Measurements from ENCODE around the gene SLC9A9.

SLC9A9 gene

DNA sequence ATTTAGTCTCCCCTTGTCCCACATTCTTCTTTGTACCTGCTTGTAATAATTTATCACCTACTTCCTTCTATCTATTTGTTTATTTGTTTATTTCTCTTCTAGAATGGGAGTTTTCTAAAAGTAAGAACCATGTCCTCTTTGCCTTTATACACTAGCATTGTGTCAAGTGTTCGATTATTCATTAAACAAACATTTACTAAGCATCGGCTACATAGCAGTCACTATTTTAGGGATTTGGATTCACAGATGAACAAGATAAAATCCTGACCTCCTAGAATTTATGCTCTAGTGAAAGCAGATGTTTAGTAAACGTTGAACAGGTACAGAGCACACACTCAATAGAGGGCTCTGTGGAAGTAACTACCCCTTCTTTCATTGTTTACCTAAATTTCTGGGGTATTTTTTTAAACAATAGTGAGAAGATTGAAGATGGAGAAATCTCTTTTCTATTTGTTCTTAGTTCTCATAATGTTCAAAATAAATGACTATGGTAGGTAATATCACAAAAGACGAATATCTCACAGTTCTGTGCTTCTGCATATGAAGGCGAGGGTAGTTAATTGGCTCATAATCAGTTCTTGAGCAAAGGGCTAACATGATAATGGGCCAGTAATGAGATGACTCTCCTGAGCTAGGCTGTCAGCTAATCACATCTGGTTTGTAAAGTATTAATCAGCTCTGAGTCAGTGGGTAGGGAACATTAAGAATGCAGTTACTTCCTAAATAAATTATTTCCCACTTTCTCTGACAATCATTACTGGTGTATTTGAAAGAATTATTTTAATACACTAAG is 111.9 kb downstream of the SLC9A9 start:
- no peaks in the 10 kb centered on the region for H3K36me3 ChIP-seq (ENCODE audit: control insufficient read depth, insufficient read depth, low read length)
- no peaks in the 10 kb centered on the region for H3K27me3 ChIP-seq (ENCODE audit: control insufficient read depth, insufficient read depth, low read length)
- no peaks in the 10 kb centered on the region for H3K9me3 ChIP-seq (ENCODE audit: control insufficient read depth, low read length)
- H3K9ac ChIP-seq (ENCODE audit: low read length) = no peak overlapping the region
- no peaks in the 10 kb centered on the region for H3K4me1 ChIP-seq (ENCODE audit: control insufficient read depth, insufficient read depth, low read length)
- H3K4me3 ChIP-seq (ENCODE audit: low read length) = no peak overlapping the region

DNA sequence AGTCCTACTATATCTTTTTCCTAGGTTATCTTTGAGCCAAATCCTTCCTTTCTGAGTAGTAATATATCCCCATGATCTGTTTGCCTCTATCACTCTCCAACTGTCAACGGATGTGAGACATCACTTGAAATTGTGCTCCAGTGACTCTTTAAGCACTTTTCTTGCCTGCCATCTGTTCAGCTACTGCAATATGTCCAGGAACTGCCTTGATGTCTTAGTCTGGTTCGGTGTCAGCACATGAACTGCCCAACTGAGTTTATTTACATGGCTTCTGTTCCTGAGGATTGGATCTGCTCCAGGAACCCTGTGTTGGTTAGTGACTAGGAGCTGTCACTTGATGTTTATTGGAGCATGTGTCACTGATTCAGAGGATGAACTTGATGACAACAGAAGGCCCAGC is 116.5 kb downstream of the SLC9A9 start:
- H3K36me3 ChIP-seq (ENCODE audit: control insufficient read depth, insufficient read depth, low read length) = no peaks in the 10 kb centered on the region
- H3K27me3 ChIP-seq (ENCODE audit: control insufficient read depth, insufficient read depth, low read length) = no peaks in the 10 kb centered on the region
- no peak overlapping the region for H3K4me3 ChIP-seq (ENCODE audit: low read length)
- H3K9ac ChIP-seq (ENCODE audit: low read length) = no peak overlapping the region
- no peaks in the 10 kb centered on the region for H3K4me1 ChIP-seq (ENCODE audit: control insufficient read depth, insufficient read depth, low read length)
- no peaks in the 10 kb centered on the region for H3K9me3 ChIP-seq (ENCODE audit: control insufficient read depth, low read length)

DNA sequence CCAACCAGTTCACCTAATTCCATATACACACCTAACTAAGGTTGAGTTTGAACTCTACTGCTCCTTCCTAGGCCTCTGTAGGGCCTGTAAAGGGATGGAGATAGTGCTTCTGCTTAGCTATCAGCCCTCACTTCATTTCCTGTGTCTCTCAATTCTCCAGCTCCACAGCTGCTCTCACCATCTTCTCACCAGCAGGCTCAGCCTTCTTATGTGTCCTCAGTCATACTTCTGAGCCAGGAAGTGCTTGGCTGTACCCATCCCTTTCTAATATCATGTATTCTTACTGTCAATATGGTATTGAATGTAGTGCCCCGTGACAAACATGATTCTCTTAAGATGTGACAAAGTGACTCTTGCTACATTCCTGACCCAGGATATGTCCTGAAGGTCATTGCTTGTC is 116.9 kb downstream of the SLC9A9 start:
- Histone ChIP-seq H3K9me3 (ENCODE audit: control insufficient read depth, low read length) (no peaks in the 10 kb centered on the region), H3K4me3 (ENCODE audit: low read length) (no peak overlapping the region), H3K36me3 (ENCODE audit: control insufficient read depth, insufficient read depth, low read length) (no peaks in the 10 kb centered on the region), H3K27me3 (ENCODE audit: control insufficient read depth, insufficient read depth, low read length) (no peaks in the 10 kb centered on the region), H3K9ac (ENCODE audit: low read length) (no peak overlapping the region), H3K4me1 (ENCODE audit: control insufficient read depth, insufficient read depth, low read length) (no peaks in the 10 kb centered on the region)

DNA sequence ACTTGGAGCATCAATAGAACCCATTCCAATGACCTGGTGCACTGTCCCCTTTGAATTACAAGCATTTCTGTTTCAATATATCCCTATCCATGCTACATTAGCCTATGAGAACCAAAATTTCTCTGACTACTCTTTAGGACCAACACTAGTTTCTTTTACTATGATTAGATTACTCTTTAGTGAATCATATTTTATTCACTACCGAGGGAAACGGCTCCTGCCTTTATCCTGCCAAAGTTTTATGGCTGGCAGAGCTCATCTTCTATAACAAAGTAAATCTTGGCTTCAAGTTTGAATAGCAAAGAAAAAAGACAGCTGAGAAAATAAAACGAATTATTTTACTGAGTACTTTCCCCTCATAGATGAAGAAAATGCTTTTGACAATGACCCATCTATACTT is 120.9 kb downstream of the SLC9A9 start:
- H3K4me1 ChIP-seq (ENCODE audit: control insufficient read depth, insufficient read depth, low read length) = no peaks in the 10 kb centered on the region
- no peaks in the 10 kb centered on the region for H3K27me3 ChIP-seq (ENCODE audit: control insufficient read depth, insufficient read depth, low read length)
- H3K9ac ChIP-seq (ENCODE audit: low read length) = no peak overlapping the region
- H3K36me3 ChIP-seq (ENCODE audit: control insufficient read depth, insufficient read depth, low read length) = no peaks in the 10 kb centered on the region
- H3K9me3 ChIP-seq (ENCODE audit: control insufficient read depth, low read length) = no peaks in the 10 kb centered on the region
- H3K4me3 ChIP-seq (ENCODE audit: low read length) = no peak overlapping the region

DNA sequence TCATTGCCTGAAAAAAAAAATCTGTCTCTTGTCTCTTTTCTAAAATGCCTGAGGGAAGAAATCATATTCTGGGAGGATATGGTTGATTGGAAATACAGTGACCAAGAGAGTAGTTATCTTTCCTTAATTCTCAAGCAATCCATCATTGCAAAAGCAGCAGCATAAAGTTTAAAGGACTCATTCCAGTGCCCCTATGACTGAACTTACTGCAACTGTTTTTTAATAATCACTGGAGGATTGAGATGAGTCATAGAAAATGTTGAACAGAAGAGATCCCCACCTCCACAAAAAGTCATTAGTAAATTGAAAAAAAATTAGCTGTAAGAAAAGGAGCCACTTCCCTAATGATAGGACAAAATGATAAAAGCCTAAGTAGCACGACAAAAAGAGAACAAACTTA is 121.5 kb downstream of the SLC9A9 start:
- no peaks in the 10 kb centered on the region for H3K36me3 ChIP-seq (ENCODE audit: control insufficient read depth, insufficient read depth, low read length)
- no peak overlapping the region for H3K4me3 ChIP-seq (ENCODE audit: low read length)
- no peaks in the 10 kb centered on the region for H3K4me1 ChIP-seq (ENCODE audit: control insufficient read depth, insufficient read depth, low read length)
- no peak overlapping the region for H3K9ac ChIP-seq (ENCODE audit: low read length)
- H3K9me3 ChIP-seq (ENCODE audit: control insufficient read depth, low read length) = no peaks in the 10 kb centered on the region
- no peaks in the 10 kb centered on the region for H3K27me3 ChIP-seq (ENCODE audit: control insufficient read depth, insufficient read depth, low read length)

DNA sequence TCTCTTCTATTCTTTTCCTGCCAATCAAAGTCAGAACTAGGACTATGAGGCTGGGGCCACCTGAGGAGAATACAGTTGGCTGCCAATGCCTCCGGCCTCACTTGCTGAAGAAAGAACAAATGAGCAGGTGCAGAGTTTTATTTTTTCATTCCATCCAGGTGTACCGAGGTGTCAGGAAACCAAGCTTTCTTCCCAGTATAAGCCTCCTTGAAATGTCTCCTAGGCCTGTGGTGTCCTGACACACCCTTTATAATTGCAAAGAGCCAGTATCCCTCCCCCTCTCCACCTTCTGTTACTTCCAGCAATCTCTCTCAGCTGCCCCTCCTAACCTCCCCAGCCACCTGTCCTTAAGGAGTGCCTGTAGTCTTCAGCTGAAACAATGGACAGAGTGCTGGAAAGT is 127.9 kb downstream of the SLC9A9 start:
- Histone ChIP-seq H3K27me3 (ENCODE audit: control insufficient read depth, insufficient read depth, low read length) (no peaks in the 10 kb centered on the region), H3K9ac (ENCODE audit: low read length) (no peak overlapping the region), H3K4me3 (ENCODE audit: low read length) (no peak overlapping the region), H3K4me1 (ENCODE audit: control insufficient read depth, insufficient read depth, low read length) (no peaks in the 10 kb centered on the region), H3K9me3 (ENCODE audit: control insufficient read depth, low read length) (no peaks in the 10 kb centered on the region), H3K36me3 (ENCODE audit: control insufficient read depth, insufficient read depth, low read length) (no peaks in the 10 kb centered on the region)

DNA sequence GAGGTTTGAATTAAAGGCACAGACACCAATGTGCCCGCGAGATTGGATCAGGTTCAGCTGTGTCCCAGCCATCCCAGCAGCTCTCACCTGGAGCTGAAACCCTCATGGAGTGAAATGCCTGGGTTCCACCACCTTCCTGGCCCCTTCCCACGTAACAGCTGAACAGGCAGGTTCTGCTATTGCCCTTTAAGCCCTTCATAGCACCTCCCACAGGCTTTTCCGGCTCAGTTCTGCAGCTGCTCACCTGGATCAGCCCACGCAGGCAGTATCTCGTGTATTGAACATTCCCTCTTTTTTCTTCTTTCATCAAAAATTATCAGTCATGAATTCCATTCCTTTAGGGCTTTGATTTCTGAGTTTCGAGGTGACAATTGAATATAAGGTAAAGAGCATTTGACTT is 129.8 kb downstream of the SLC9A9 start:
- no peaks in the 10 kb centered on the region for H3K4me1 ChIP-seq (ENCODE audit: control insufficient read depth, insufficient read depth, low read length)
- H3K9me3 ChIP-seq (ENCODE audit: control insufficient read depth, low read length) = no peaks in the 10 kb centered on the region
- no peak overlapping the region for H3K9ac ChIP-seq (ENCODE audit: low read length)
- no peak overlapping the region for H3K4me3 ChIP-seq (ENCODE audit: low read length)
- H3K36me3 ChIP-seq (ENCODE audit: control insufficient read depth, insufficient read depth, low read length) = no peaks in the 10 kb centered on the region
- H3K27me3 ChIP-seq (ENCODE audit: control insufficient read depth, insufficient read depth, low read length) = no peaks in the 10 kb centered on the region

DNA sequence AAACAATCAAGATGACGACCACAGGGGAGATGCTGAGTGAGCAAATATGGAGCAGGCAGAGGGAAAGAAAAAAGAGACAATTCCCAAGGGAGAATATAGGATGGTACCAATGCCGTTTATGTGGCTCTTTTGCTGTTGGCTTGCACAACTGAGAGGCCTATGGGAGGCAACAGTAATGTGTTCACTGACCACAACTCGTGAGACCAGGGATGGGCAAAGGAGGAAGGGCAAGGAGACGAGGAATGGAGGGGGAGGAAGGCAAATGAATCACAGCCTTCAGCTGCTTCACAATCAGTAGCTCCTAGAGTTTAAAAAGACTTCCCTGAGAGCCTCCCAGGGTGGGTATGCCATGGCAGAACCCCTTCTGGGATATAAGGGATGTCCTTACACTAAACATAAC is 131.5 kb downstream of the SLC9A9 start:
- H3K27me3 ChIP-seq (ENCODE audit: control insufficient read depth, insufficient read depth, low read length) = no peaks in the 10 kb centered on the region

DNA sequence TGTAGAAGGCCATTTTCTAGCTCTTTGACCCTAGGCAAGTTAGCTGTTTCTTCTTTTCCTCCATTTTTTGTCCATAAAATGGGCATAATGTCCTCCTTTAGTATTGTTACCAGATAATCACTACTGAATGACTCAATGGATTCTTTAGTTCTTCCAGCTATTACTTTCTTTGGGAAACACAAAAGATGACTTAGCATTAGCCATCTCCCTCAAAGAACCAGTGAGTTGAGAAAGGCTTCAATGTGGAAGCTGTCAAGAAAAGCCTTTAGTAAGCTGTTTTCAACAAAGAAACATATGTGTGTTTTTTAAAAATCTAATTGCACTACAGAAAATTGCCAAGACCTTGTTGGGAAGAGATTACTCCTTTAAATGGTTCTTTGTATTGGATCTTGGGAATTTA is 135.7 kb downstream of the SLC9A9 start:
- Histone ChIP-seq H3K9ac (ENCODE audit: low read length) (no peak overlapping the region), H3K9me3 (ENCODE audit: control insufficient read depth, low read length) (no peaks in the 10 kb centered on the region), H3K4me1 (ENCODE audit: control insufficient read depth, insufficient read depth, low read length) (no peaks in the 10 kb centered on the region), H3K4me3 (ENCODE audit: low read length) (no peak overlapping the region), H3K36me3 (ENCODE audit: control insufficient read depth, insufficient read depth, low read length) (no peaks in the 10 kb centered on the region), H3K27me3 (ENCODE audit: control insufficient read depth, insufficient read depth, low read length) (no peaks in the 10 kb centered on the region)

More for the DNA sequence above, 131.5 kb downstream of the SLC9A9 start:
- H3K9me3 ChIP-seq (ENCODE audit: control insufficient read depth, low read length) = no peaks in the 10 kb centered on the region
- no peak overlapping the region for H3K9ac ChIP-seq (ENCODE audit: low read length)
- no peaks in the 10 kb centered on the region for H3K4me1 ChIP-seq (ENCODE audit: control insufficient read depth, insufficient read depth, low read length)
- no peaks in the 10 kb centered on the region for H3K36me3 ChIP-seq (ENCODE audit: control insufficient read depth, insufficient read depth, low read length)
- H3K4me3 ChIP-seq (ENCODE audit: low read length) = no peak overlapping the region

DNA sequence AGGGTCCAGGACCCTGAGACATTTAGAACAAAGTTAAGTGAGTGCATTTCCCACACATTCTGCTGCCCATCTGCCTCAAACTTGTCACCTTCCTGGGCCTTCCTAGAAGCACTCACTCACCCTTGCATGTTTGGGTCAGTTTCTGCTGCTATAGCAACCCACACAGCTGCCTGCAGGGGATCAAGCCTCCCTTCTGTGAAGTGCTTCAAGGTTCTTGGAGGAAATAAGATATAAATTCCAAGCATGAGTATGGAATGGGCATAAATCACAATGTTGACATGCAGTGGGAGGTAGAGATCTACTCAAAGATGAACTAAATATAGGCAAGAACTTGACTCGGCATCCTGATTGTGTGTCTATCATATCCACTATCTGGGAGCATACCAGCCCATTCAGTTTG is 140.4 kb downstream of the SLC9A9 start:
- no peaks in the 10 kb centered on the region for H3K4me1 ChIP-seq (ENCODE audit: control insufficient read depth, insufficient read depth, low read length)
- H3K27me3 ChIP-seq (ENCODE audit: control insufficient read depth, insufficient read depth, low read length) = no peaks in the 10 kb centered on the region
- H3K9ac ChIP-seq (ENCODE audit: low read length) = no peak overlapping the region
- no peak overlapping the region for H3K4me3 ChIP-seq (ENCODE audit: low read length)
- no peaks in the 10 kb centered on the region for H3K36me3 ChIP-seq (ENCODE audit: control insufficient read depth, insufficient read depth, low read length)
- no peaks in the 10 kb centered on the region for H3K9me3 ChIP-seq (ENCODE audit: control insufficient read depth, low read length)

DNA sequence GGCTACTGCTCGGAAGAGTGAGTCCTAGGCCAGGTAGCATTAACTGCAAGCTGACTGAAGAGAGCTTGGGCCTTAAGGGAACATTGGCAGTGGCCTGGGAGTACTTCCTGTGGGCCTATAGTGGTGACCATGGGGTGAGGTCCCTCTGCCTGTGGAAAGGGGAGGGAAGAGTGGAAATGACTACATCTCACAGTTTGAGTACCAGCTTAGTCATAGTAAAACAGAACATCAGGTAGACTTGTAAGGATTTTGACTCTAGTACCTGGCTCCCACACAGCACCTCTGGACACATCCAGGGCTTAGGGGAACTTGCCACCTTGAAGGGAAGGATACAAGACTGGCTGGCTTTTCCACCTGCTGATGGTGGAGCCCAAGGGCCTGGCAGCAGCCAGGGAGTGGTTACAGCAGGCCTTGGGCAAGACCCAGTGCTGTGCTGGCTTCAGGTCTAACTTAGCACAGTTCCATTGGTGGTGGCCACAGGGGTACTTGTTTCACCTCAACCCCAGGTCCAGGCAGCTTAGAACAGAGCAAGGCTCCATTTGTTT is 147.8 kb downstream of the SLC9A9 start:
- no peak overlapping the region for H3K4me3 ChIP-seq (ENCODE audit: low read length)
- no peaks in the 10 kb centered on the region for H3K27me3 ChIP-seq (ENCODE audit: control insufficient read depth, insufficient read depth, low read length)
- H3K9ac ChIP-seq (ENCODE audit: low read length) = no peak overlapping the region
- no peaks in the 10 kb centered on the region for H3K4me1 ChIP-seq (ENCODE audit: control insufficient read depth, insufficient read depth, low read length)
- H3K9me3 ChIP-seq (ENCODE audit: control insufficient read depth, low read length) = no peaks in the 10 kb centered on the region
- no peaks in the 10 kb centered on the region for H3K36me3 ChIP-seq (ENCODE audit: control insufficient read depth, insufficient read depth, low read length)

DNA sequence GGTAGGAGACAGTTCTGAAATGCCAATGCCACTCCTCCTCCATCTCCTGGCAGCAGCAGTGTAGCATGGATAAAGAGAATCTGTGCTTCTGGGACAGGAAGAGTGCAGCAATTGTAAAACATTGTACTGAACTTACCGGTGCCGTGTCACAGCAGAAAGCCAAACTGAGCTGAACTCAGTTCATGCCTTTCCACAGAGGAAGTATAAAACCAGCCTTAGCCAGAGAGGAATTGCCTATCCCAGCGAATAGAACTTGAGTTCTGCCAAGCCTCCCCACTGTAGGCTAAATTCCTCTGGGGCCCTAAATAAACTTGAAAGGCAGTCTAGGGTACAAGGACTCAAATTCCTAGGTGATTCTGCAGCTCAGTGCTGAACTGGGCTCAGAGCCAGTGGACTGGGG is 148.8 kb downstream of the SLC9A9 start:
- Histone ChIP-seq H3K9me3 (ENCODE audit: control insufficient read depth, low read length) (no peaks in the 10 kb centered on the region), H3K27me3 (ENCODE audit: control insufficient read depth, insufficient read depth, low read length) (no peaks in the 10 kb centered on the region), H3K9ac (ENCODE audit: low read length) (no peak overlapping the region), H3K4me3 (ENCODE audit: low read length) (no peak overlapping the region), H3K36me3 (ENCODE audit: control insufficient read depth, insufficient read depth, low read length) (no peaks in the 10 kb centered on the region), H3K4me1 (ENCODE audit: control insufficient read depth, insufficient read depth, low read length) (no peaks in the 10 kb centered on the region)
